SK-N-SH (cell line): Measurements from ENCODE around the gene LLGL1. TPM values are rescaled to one million over a fixed set of nuclear protein-coding genes. Genes with fewer than 3 reads are reported as not detected.
A peak's percentile ranks its signal among the peaks of the same experiment; 100 is the strongest.

Source experiments
- CTCF ChIA-PET: fragments of 300-600, 350-600 bp; formaldehyde crosslinking; extraction: SDS; loops from one replicate; lab custom pipeline; 2021; lab: Yijun Ruan, JAX
- POLR2A ChIA-PET: fragments of 350-600 bp; sonication (Branson Sonifier 250); formaldehyde crosslinking; extraction: SDS; loops from one replicate; lab custom pipeline; 2020; ENCODE audit warnings: antibody characterized with exemption, inconsistent platforms; lab: Yijun Ruan, JAX
- DNase-seq: peaks from one replicate; pipeline ENCODE4 v3.0.0; 2012
- H2AFZ ChIP-seq: fragments of 200-600 bp; sonication (generic); 2 replicates; pipeline ENCODE4 v1.8.1; 2016; ENCODE audit warnings: antibody characterized with exemption, mild to moderate bottlenecking, low read depth
- H3F3A ChIP-seq: fragments of 200-600 bp; sonication (generic); replicated peaks from 2 replicates; pipeline ENCODE3; 2016; ENCODE audit warnings: antibody characterized with exemption, mild to moderate bottlenecking; ENCODE audit not compliant: insufficient read depth
- H3K27ac ChIP-seq, 2 experiments: fragments of 200-500 bp in 1 of 2; fragments of 200-600 bp in 1 of 2; sonication (Bioruptor generic) in 1 of 2; sonication (generic), shearing (Covaris generic) in 1 of 2; 2 replicates each; pipeline versions ENCODE4 v1.5.1 to v1.6.1; 2014 to 2016; ENCODE audit warnings: low read depth in 2 of 2, inconsistent platforms in 1 of 2, low read length in 1 of 2, mild to moderate bottlenecking in 1 of 2, mixed read lengths in 1 of 2
- H3K27me3 ChIP-seq: fragments of 200-600 bp; sonication (generic), shearing (Covaris generic); 2 replicates; pipeline ENCODE4 v1.6.1; 2016; ENCODE audit warnings: mixed run types; ENCODE audit not compliant: insufficient read depth
- H3K36me3 ChIP-seq, 2 experiments: fragments of 200-500 bp in 1 of 2; fragments of 200-600 bp in 1 of 2; sonication (Bioruptor generic) in 1 of 2; sonication (generic) in 1 of 2; replicated peaks in 1 of 2; 2 replicates each; pipeline versions ENCODE3 to v1.5.1; 2014 to 2016; ENCODE audit warnings: low read length in 1 of 2, mild to moderate bottlenecking in 1 of 2; ENCODE audit not compliant: insufficient read depth in 2 of 2, control insufficient read depth in 1 of 2
- H3K4me1 ChIP-seq, 2 experiments: fragments of 200-500 bp in 1 of 2; fragments of 200-600 bp in 1 of 2; sonication (Bioruptor generic) in 1 of 2; sonication (generic), shearing (Covaris generic) in 1 of 2; 2 replicates each; pipeline versions ENCODE4 v1.5.1 to v1.6.1; 2014 to 2016; ENCODE audit warnings: low read depth in 1 of 2, low read length in 1 of 2, mixed run types in 1 of 2; ENCODE audit not compliant: insufficient read depth in 2 of 2, control insufficient read depth in 1 of 2
- H3K4me2 ChIP-seq: fragments of 200-600 bp; sonication (generic), shearing (Covaris generic); 2 replicates; pipeline ENCODE4 v1.6.1; 2017; ENCODE audit warnings: mixed run types
- H3K4me3 ChIP-seq, 2 experiments: fragments of 200-500 bp in 1 of 2; fragments of 200-600 bp in 1 of 2; sonication (Bioruptor generic) in 1 of 2; sonication (generic), shearing (Covaris generic) in 1 of 2; 2 replicates each; pipeline versions ENCODE4 v1.5.1 to v1.8.1; 2014 to 2016; ENCODE audit warnings: low read depth in 2 of 2, inconsistent platforms in 1 of 2, low read length in 1 of 2, mild to moderate bottlenecking in 1 of 2, mixed read lengths in 1 of 2, moderate library complexity in 1 of 2
- H3K79me2 ChIP-seq: fragments of 200-600 bp; sonication (generic); 2 replicates; pipeline ENCODE4 v1.8.1; 2017; ENCODE audit warnings: mild to moderate bottlenecking; ENCODE audit not compliant: insufficient read depth
- H3K9ac ChIP-seq: fragments of 200-600 bp; sonication (generic); 2 replicates; pipeline ENCODE4 v1.6.1; 2017; ENCODE audit warnings: mixed run types
- H3K9me2 ChIP-seq: fragments of 200-600 bp; sonication (generic); 2 replicates; pipeline ENCODE4 v1.6.1; 2017; ENCODE audit warnings: mixed run types
- H3K9me3 ChIP-seq: fragments of 200-600 bp; sonication (generic); 2 replicates; pipeline ENCODE4 v1.6.1; 2017; ENCODE audit warnings: mixed run types, mild to moderate bottlenecking, moderate library complexity
- H4K20me1 ChIP-seq: fragments of 200-600 bp; sonication (generic); 2 replicates; pipeline ENCODE4 v1.6.1; 2017; ENCODE audit warnings: mild to moderate bottlenecking, mixed run types; ENCODE audit not compliant: insufficient read depth
- CHD2 ChIP-seq: fragments of 150-350 bp; IDR thresholded peaks from 2 replicates; pipeline ENCODE4 v1.6.1; 2018; ENCODE audit warnings: low read length; ENCODE audit not compliant: partially characterized antibody
- ELF1 ChIP-seq: IDR thresholded peaks from 2 replicates; pipeline ENCODE4 v1.4.0; 2012
- EZH2phosphoT487 ChIP-seq: fragments of 200-600 bp; sonication (generic); IDR thresholded peaks from 2 replicates; pipeline ENCODE4 v1.6.1; 2017; ENCODE audit warnings: low read depth, mixed run types, mild to moderate bottlenecking, antibody characterized with exemption, moderate library complexity, borderline replicate concordance
- FOSL2 ChIP-seq: IDR thresholded peaks from 2 replicates; pipeline ENCODE4 v1.4.0; 2012; ENCODE audit warnings: low read depth, mild to moderate bottlenecking, moderate library complexity, borderline replicate concordance
- FOXJ3 ChIP-seq: sonication (generic); formaldehyde crosslinking; IDR thresholded peaks from 2 replicates; pipeline ENCODE4 v1.5.1; 2020; ENCODE audit warnings: mild to moderate bottlenecking, missing genetic modification reagents
- GABPA ChIP-seq: IDR thresholded peaks from 2 replicates; pipeline ENCODE4 v1.4.0; 2012; ENCODE audit warnings: low read depth, mild to moderate bottlenecking
- GATA2 ChIP-seq: sonication (generic); formaldehyde crosslinking; IDR thresholded peaks from 2 replicates; pipeline ENCODE4 v1.5.0; 2020; ENCODE audit warnings: mild to moderate bottlenecking, missing genetic modification reagents
- MEF2A ChIP-seq: IDR thresholded peaks from 2 replicates; pipeline ENCODE4 v1.4.0; 2012; ENCODE audit warnings: low read depth, borderline replicate concordance
- NFIC ChIP-seq: IDR thresholded peaks from 2 replicates; pipeline ENCODE4 v1.4.0; 2012; ENCODE audit warnings: borderline replicate concordance
- SIN3A ChIP-seq: IDR thresholded peaks from 2 replicates; pipeline ENCODE4 v1.6.1; 2012; ENCODE audit warnings: low read depth, mild to moderate bottlenecking, low read length, moderate library complexity, borderline replicate concordance
- SMC3 ChIP-seq: IDR thresholded peaks from 2 replicates; pipeline ENCODE4 v1.6.1; 2012; ENCODE audit warnings: low read depth, low read length, improper control_type of control experiment
- TAF1 ChIP-seq: IDR thresholded peaks from 2 replicates; pipeline ENCODE4 v1.6.1; 2012; ENCODE audit warnings: low read depth, mild to moderate bottlenecking, low read length, moderate library complexity, borderline replicate concordance
- WGBS: methylation state at CpG from one replicate; pipeline ENCODE4 v1.1.6; 2017; ENCODE audit warnings: low lambda C conversion rate; 5-methylcytosine and 5-hydroxymethylcytosine counted together
- polyA plus RNA-seq, 3 experiments: library from polyadenylated mRNA; depleted of rRNA; stranded (reverse); fragments of >200 nt; gene quantifications; 2 replicates each; pipeline ENCODE4 v1.2.3, GENCODE V29; 2012
- TF ChIP-seq, protein P1 (sequence below): IDR thresholded peaks from 2 replicates; pipeline ENCODE4 v1.4.0; 2012; ENCODE audit warnings: low read depth, borderline replicate concordance
- TF ChIP-seq, protein P2 (sequence below): IDR thresholded peaks from 2 replicates; pipeline ENCODE4 v1.4.0; 2012; ENCODE audit warnings: low read depth
- TF ChIP-seq, protein P3 (sequence below): fragments of 150-350 bp; IDR thresholded peaks from 2 replicates; pipeline ENCODE4 v1.6.1; 2016; ENCODE audit warnings: mild to moderate bottlenecking, low read depth, low read length

Gene LLGL1
- polyA plus RNA-seq, 1 of the 3 experiments (the other 2 are of a cell fraction), result 31.4 TPM

- Histone ChIP-seq H3K27me3 (no peaks in the 10 kb centered on the region), H2AFZ (peak overlapping the region; percentile 80), H3K4me3 (peak overlapping the region; percentile 65 to 84)
- CTCF ChIA-PET, result interaction anchor here (0.8 to 1.9 kb wide), 4 partner anchors 10 to 41 kb away, joined by 3 to 6 read pairs (median 4); no protein-coding TSS in a partner anchor
- DNase-seq, result peak; percentile 83
- TF ChIP-seq NFIC (no peak), SMC3 (no peak), GABPA (no peak; the same call in 1 of the 2 replicates), EZH2phosphoT487 (no peak), MEF2A (no peak), FOSL2 (no peak), FOXJ3 (CRISPR knock-in tag) (no peak; the same call in 1 of the 2 replicates), ELF1 (no peak), GATA2 (CRISPR knock-in tag) (no peak), SIN3A (0 out of 2 replicates have a peak, but pooled peaks have one; percentile 34), TAF1 (peak; percentile 61; the same call in 1 of the 2 replicates), CHD2 (no peak)
- TF ChIP-seq, protein P1, sequence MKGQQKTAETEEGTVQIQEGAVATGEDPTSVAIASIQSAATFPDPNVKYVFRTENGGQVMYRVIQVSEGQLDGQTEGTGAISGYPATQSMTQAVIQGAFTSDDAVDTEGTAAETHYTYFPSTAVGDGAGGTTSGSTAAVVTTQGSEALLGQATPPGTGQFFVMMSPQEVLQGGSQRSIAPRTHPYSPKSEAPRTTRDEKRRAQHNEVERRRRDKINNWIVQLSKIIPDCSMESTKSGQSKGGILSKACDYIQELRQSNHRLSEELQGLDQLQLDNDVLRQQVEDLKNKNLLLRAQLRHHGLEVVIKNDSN, result no peak
- TF ChIP-seq, protein P2, sequence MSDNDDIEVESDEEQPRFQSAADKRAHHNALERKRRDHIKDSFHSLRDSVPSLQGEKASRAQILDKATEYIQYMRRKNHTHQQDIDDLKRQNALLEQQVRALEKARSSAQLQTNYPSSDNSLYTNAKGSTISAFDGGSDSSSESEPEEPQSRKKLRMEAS, result no peak; the same call in 1 of the 2 replicates
- TF ChIP-seq, protein P3, sequence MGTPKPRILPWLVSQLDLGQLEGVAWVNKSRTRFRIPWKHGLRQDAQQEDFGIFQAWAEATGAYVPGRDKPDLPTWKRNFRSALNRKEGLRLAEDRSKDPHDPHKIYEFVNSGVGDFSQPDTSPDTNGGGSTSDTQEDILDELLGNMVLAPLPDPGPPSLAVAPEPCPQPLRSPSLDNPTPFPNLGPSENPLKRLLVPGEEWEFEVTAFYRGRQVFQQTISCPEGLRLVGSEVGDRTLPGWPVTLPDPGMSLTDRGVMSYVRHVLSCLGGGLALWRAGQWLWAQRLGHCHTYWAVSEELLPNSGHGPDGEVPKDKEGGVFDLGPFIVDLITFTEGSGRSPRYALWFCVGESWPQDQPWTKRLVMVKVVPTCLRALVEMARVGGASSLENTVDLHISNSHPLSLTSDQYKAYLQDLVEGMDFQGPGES, result no peak
- TF ChIP-seq, all 33 proteins: peak for 2
- Histone ChIP-seq H3K79me2 (peaks cover 42% of the 10 kb centered on the region), H3K9me3 (no peaks in the 10 kb centered on the region), H3K27ac (peak overlapping the region; percentile 96 to 98), H3K4me1 (peaks cover 7 to 37% of the 10 kb centered on the region in 2 experiments; a peak in 2 of 4 replicates), H3K4me2 (peak overlapping the region; percentile 98), H3K36me3 (peaks cover 2 to 3% of the 10 kb centered on the region in 2 experiments), H4K20me1 (peaks cover 38% of the 10 kb centered on the region), H3K9me2 (no peaks in the 10 kb centered on the region), H3F3A (peaks cover 44% of the 10 kb centered on the region), H3K9ac (peak overlapping the region; percentile 93)
- WGBS, result 0% methylated on average over 18 of the region's 33 CpGs
- POLR2A ChIA-PET, result interaction anchor here (0.9 to 2.0 kb wide), 4 partner anchors 13 to 21 kb away, joined by 3 to 5 read pairs (median 4); no protein-coding TSS in a partner anchor
Observed at GRCh38 chr17:18182978-18183333, 42.5 kb upstream of the LLGL1 start.
